ENCODE measurements around the gene LAMC1. TPM values are rescaled to one million over a fixed set of nuclear protein-coding genes. Genes with fewer than 3 reads are reported as not detected.

Gene LAMC1
- polyA plus RNA-seq, 1 donor from 2014 or later: 4.2 TPM

DNA sequence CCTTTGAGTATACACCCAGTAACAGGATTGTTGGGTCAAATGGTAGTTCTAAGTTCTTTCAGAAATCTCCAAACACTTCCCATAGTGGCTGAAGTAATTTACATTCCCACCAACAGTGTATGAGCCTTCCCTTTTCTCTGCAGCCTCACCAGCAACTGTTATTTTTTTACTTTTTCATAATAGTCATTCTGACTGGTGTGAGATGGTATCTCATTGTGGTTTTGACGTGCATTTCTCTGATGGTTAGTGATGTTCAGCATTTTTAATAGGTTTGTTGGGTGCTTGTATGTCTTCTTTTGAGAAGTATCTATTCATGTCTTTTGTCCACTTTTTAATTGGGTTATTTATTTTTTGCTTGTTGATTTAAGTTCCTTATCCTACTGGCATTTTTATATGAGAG, 26.4 kb upstream of the LAMC1 start:
- H4K20me1 ChIP-seq (ENCODE audit: insufficient read depth): no peaks in the 10 kb centered on the region
- no peaks in the 10 kb centered on the region for H3K79me2 ChIP-seq (replicated peaks; ENCODE audit: insufficient read depth, low read length)
- no peaks in the 10 kb centered on the region for H3K9me3 ChIP-seq (ENCODE audit: low read length)
- H3K9me2 ChIP-seq (ENCODE audit: insufficient read depth, low read length): no peaks in the 10 kb centered on the region
- no peak overlapping the region for H3K4me3 ChIP-seq (ENCODE audit: low read length)
- no peak overlapping the region for H2AFZ ChIP-seq (ENCODE audit: low read depth, low read length)
- H3K9ac ChIP-seq (ENCODE audit: low read length): no peak overlapping the region
- no peaks in the 10 kb centered on the region for H3K36me3 ChIP-seq (ENCODE audit: insufficient read depth, low read length)
- no peak overlapping the region for H3K4me2 ChIP-seq (ENCODE audit: low read length)
- H3K27me3 ChIP-seq (ENCODE audit: insufficient read depth, low read depth, low read length): no peaks in the 10 kb centered on the region
- no peaks in the 10 kb centered on the region for H3F3A ChIP-seq (ENCODE audit: insufficient read depth, low read length, poor library complexity, severe bottlenecking)
- TF ChIP-seq, protein P1, sequence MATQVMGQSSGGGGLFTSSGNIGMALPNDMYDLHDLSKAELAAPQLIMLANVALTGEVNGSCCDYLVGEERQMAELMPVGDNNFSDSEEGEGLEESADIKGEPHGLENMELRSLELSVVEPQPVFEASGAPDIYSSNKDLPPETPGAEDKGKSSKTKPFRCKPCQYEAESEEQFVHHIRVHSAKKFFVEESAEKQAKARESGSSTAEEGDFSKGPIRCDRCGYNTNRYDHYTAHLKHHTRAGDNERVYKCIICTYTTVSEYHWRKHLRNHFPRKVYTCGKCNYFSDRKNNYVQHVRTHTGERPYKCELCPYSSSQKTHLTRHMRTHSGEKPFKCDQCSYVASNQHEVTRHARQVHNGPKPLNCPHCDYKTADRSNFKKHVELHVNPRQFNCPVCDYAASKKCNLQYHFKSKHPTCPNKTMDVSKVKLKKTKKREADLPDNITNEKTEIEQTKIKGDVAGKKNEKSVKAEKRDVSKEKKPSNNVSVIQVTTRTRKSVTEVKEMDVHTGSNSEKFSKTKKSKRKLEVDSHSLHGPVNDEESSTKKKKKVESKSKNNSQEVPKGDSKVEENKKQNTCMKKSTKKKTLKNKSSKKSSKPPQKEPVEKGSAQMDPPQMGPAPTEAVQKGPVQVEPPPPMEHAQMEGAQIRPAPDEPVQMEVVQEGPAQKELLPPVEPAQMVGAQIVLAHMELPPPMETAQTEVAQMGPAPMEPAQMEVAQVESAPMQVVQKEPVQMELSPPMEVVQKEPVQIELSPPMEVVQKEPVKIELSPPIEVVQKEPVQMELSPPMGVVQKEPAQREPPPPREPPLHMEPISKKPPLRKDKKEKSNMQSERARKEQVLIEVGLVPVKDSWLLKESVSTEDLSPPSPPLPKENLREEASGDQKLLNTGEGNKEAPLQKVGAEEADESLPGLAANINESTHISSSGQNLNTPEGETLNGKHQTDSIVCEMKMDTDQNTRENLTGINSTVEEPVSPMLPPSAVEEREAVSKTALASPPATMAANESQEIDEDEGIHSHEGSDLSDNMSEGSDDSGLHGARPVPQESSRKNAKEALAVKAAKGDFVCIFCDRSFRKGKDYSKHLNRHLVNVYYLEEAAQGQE (IDR thresholded peaks at IDR 0.05; ENCODE audit: borderline replicate concordance): no peak
- no peak for TF ChIP-seq TAF1 (IDR thresholded peaks at IDR 0.05; ENCODE audit: low read depth)
- TF ChIP-seq RAD21 (conservative IDR thresholded peaks at IDR 0.05): no peak
- no peak overlapping the region for H3K27ac ChIP-seq (ENCODE audit: low read length)

- no peaks in the 10 kb centered on the region for H3F3A ChIP-seq (ENCODE audit: insufficient read depth, low read length, poor library complexity, severe bottlenecking)
- no peaks in the 10 kb centered on the region for H3K36me3 ChIP-seq (ENCODE audit: insufficient read depth, low read length)
- H4K20me1 ChIP-seq (ENCODE audit: insufficient read depth): no peaks in the 10 kb centered on the region
- no peaks in the 10 kb centered on the region for H3K79me2 ChIP-seq (replicated peaks; ENCODE audit: insufficient read depth, low read length)
- no peaks in the 10 kb centered on the region for H3K9me3 ChIP-seq (ENCODE audit: low read length)
- H3K27ac ChIP-seq (ENCODE audit: low read length): no peak overlapping the region
- H3K4me2 ChIP-seq (ENCODE audit: low read length): no peak overlapping the region
- H2AFZ ChIP-seq (ENCODE audit: low read depth, low read length): no peak overlapping the region
- H3K27me3 ChIP-seq (ENCODE audit: insufficient read depth, low read depth, low read length): no peaks in the 10 kb centered on the region
- no peak overlapping the region for H3K9ac ChIP-seq (ENCODE audit: low read length)
- TF ChIP-seq SMC3 (conservative IDR thresholded peaks at IDR 0.05; ENCODE audit: poor library complexity): no peak
- TF ChIP-seq RAD21 (conservative IDR thresholded peaks at IDR 0.05): no peak
- TF ChIP-seq EZH2 (IDR thresholded peaks at IDR 0.05; ENCODE audit: borderline replicate concordance, insufficient read depth, low read length, poor library complexity, severe bottlenecking): no peak
- no peak for TF ChIP-seq EP300 (conservative IDR thresholded peaks at IDR 0.05; ENCODE audit: poor library complexity, severe bottlenecking)
- TF ChIP-seq TAF1 (IDR thresholded peaks at IDR 0.05; ENCODE audit: low read depth): no peak
- TF ChIP-seq CTCF (IDR thresholded peaks at IDR 0.05; ENCODE audit: poor library complexity, severe bottlenecking): no peak
- TF ChIP-seq, protein P1 (IDR thresholded peaks at IDR 0.05; ENCODE audit: borderline replicate concordance): no peak
- no peak for TF ChIP-seq MXI1 (conservative IDR thresholded peaks at IDR 0.05; ENCODE audit: poor library complexity, severe bottlenecking)
- TF ChIP-seq POLR2AphosphoS5 (IDR thresholded peaks at IDR 0.05): no peak
- H3K9me2 ChIP-seq (ENCODE audit: insufficient read depth, low read length): no peaks in the 10 kb centered on the region
- H3K4me3 ChIP-seq (ENCODE audit: low read length): no peak overlapping the region
Observed at GRCh38 chr1:182998482-182998881, 24.7 kb upstream of the LAMC1 start.

Measured in neural cell (in vitro differentiated cells).